Coronary artery (tissue), 2 donors: ENCODE measurements around the gene GRN.
A peak's percentile ranks its signal among the peaks of the same experiment; 100 is the strongest.

ENCODE experiments used
- DNase-seq: peaks from one replicate; pipeline ENCODE4 v3.0.0-alpha.2; 2017; ENCODE audit warnings: low spot score
- H3K27ac ChIP-seq, 2 donors: fragments of 200-600 bp; sonication (generic); one replicate each; pipeline ENCODE4 v1.5.1; 2016 to 2019
- H3K4me3 ChIP-seq: fragments of 200-600 bp; sonication (generic); 2 replicates; pipeline ENCODE4 v1.5.1; 2016; ENCODE audit warnings: mild to moderate bottlenecking, moderate library complexity
- CTCF ChIP-seq: fragments of 200-600 bp; sonication (generic); IDR thresholded peaks from one replicate; pipeline ENCODE4 v1.5.1; 2019; ENCODE audit warnings: antibody characterized with exemption

The GRN gene

GRCh38 chr17:44344939-44345453 lies at the start of gene GRN:
TSS of gene GRN (plus strand) at chr17:44345302. CDS start at chr17:44349165, 3,863 bp downstream.
- DNase-seq, result peak; percentile 96
- no peak for TF ChIP-seq CTCF
- H3K27ac ChIP-seq, result peak within 1 kb of the TSS; percentile 74 to 90
- peak within 1 kb of the TSS; percentile 86 for H3K4me3 ChIP-seq

GRCh38 chr17:44297975-44298374 lies 47.1 kb upstream of the GRN start:
- no peak for DNase-seq
- H3K27ac ChIP-seq, result no peak overlapping the region
- no peak for TF ChIP-seq CTCF
- H3K4me3 ChIP-seq, result no peak overlapping the region

- Histone ChIP-seq H3K4me3 (no peak overlapping the region), H3K27ac (no peak overlapping the region)
- no peak for DNase-seq
- no peak for TF ChIP-seq CTCF
These were observed 40.5 kb upstream of the GRN start for GRCh38 chr17:44304651-44305050.

- no peak for DNase-seq
- Histone ChIP-seq H3K4me3 (peak overlapping the region; percentile 72), H3K27ac (no peak overlapping the region)
- no peak for TF ChIP-seq CTCF
These were observed 37.5 kb upstream of the GRN start for GRCh38 chr17:44307387-44308186.

- peak within 1 kb of the TSS; percentile 72 for H3K4me3 ChIP-seq
- no peak for DNase-seq
- no peak for TF ChIP-seq CTCF
- peak within 1 kb of the TSS in 1 of 2 donors; percentile 37 for H3K27ac ChIP-seq
These were observed 36.7 kb upstream of the GRN start, which contains the start of gene RUNDC3A for GRCh38 chr17:44308320-44308818. TSS of gene RUNDC3A (plus strand) at chr17:44308601. CDS start at chr17:44308833, 232 bp downstream.

GRCh38 chr17:44308865-44309264 lies 36.2 kb upstream of the GRN start:
- H3K27ac ChIP-seq, result no peak overlapping the region
- no peak for DNase-seq
- H3K4me3 ChIP-seq, result peak overlapping the region; percentile 72
- TF ChIP-seq CTCF, result no peak
